CD4-positive, alpha-beta T cell treated with Interleukin-1 beta for 1 hour (primary cell): ENCODE results near the gene CMIP.
"Not testable (repeated sequence)": the region's sequence is repeated elsewhere in the genome, so short reads cannot be mapped to it uniquely, and the experiment has no call there.

ENCODE experiments used
- DNase-seq, 2 donors: peaks; one replicate each; pipeline ENCODE4 v3.0.0-alpha.2; 2020 to 2022

Gene CMIP

DNA sequence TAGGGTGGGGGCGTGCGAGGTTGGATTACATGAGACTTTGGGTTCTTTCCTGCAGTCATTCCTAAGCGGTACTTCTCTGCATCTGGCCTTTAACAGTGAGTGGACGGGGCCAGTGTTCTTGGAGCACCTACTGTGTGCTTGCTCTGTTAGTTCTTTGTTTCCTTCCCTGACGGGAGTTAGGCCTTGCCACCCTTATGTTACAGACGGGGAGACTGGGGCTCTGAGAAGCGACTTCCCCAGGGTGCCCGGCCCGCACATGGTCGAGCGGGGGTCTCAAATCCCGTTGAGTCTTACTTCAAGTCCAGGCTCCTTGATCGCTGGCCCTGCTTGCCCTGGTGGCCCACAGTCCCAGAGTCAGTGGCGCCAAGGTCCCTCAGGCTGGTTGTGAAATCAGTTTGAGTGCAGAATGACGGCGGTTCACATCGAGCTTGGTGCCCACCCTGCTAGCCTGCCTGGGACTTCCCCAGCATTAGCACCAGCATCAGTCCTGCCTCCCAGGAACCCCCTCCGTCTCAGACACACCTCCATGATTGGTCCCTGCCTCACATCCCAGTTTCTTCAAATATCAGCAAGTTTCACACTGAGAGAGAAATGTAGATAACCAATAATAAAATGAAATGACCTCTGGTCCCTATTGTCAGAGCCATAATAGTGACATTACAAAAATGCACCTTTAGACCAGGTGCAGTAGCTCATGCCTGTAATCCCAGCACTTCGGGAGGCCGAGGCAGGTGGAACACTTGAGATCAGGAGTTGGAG, 128.0 kb downstream of the CMIP start:
- DNase-seq, result no peak

DNA sequence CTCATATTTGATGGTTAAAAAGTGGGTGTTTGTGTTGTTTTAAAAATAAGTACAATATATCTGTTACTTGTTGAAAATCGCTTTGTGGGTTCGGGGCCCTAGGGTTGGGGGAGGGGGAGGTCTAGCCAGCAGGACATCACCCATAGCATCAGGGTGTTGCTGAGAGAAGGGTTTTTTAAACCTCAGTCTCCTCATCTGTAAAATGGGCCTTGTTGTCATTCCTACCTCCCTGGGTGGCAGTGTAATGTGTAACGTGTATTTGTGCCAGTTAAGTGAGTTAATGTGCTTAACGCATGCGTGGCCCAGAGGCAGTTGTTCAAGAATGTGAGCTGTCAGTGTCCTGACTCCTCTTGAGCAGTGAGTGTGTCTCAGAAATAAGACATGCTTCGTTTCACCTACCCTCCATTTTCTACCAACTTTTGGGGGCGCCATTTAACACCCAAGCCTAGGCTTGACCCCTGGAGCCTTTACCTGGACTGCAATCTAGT, 129.0 kb downstream of the CMIP start:
- no peak for DNase-seq

DNA sequence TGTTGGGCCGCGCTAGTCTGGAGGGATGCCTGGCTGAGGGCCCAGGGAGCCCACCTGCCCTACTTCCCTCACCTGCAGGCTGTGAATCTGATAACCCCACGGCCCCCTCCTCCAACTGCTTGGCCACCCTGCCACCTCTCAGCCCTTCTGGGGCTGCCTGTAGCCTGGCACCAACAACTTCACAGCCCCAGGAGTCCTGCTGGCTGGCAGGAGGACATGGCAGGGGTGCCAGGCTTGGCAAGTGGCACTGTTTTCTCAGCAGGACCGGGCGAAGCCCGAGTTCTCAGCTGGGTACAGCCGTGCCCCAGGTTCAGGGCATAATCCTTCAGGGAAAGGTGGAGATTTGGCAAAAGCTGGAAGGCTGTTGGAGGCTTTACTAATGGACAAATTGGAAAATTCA, 129.6 kb downstream of the CMIP start:
- DNase-seq, result no peak

DNA sequence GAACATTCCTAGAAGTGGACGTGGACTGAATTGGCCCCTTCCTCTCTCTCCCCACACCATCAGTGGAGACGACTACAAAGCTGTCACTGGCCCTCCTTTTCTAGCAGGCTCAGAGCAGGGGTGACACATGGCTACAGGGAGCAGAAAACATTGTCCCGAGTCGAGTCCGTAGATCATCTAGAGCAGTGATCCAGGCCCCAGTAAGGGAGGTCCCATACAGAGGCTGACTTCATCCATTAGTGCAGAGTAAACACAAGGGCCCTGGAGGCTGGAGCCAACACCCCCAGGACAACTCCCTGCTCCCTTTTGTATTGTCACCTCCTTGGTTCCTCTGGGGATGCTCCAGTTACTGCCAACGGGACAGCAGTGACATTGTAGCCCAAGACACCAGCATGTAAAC, 130.7 kb downstream of the CMIP start:
- DNase-seq, result no peak

DNA sequence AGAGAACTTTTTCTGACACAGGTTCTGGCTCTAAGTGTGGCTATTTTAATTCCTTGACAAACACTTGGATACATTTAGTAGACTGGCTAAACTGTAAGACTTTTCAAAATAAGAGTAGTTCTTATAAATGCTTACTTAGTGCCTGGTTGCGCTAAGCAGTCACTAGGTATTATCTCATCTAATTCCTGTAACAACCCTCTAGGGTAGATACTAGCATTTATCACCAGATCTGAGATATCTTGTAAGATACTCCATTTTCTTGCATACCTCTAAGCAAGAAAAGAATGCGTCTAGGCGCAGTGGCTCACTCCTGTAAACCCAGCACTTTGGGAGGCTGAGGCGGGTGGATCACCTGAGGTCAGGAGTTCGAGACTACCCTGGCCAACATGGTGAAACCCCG, 131.2 kb downstream of the CMIP start:
- DNase-seq, result no peak

DNA sequence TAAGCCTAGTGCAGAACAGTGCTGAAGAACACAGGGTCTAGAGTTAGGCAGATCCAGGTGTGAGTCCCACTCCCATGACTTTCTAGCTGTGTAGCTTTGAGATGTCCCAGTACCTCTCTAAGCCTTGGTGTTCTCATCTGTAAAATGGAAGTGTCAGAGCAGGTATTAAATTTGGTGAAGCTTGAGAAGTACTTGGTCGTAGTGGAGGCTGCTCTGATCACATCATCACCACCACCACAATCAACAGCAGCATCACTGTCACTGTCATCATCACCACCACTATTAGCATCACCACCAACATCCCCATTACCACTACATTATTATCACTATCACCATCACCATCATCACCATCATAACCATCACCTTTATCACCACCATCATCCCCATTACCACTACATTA, 132.1 kb downstream of the CMIP start:
- DNase-seq, result peak in 1 of 2 donors; percentile 15

DNA sequence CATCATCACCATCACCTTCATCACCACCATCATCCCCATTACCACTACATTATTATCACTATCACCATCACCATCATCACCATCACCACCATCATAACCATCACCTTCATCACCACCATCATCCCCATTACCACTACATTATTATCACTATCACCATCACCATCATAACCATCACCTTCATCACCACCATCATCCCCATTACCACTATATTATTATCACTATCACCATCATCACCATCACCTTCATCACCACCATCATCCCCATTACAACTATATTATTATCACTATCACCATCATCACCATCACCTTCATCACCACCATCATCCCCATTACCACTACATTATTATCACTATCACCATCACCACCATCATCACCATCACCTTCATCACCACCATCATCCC, 132.7 kb downstream of the CMIP start:
- not testable (repeated sequence) for DNase-seq

DNA sequence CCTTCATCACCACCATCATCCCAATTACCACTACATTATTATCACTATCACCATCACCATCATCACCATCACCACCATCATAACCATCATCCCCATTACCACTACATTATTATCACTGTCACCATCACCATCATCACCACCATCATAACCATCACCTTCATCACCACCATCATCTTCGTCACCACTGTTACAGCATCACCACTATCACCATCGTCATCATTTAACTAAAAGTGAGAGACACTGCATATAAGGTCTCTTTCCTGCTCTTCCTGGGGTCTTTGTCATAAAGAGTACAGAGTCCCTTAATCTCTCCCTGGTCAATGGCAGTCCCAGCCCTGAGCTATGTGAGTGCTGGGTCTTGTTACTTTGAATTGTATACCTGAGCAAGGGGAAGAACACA, 133.5 kb downstream of the CMIP start:
- no peak for DNase-seq

DNA sequence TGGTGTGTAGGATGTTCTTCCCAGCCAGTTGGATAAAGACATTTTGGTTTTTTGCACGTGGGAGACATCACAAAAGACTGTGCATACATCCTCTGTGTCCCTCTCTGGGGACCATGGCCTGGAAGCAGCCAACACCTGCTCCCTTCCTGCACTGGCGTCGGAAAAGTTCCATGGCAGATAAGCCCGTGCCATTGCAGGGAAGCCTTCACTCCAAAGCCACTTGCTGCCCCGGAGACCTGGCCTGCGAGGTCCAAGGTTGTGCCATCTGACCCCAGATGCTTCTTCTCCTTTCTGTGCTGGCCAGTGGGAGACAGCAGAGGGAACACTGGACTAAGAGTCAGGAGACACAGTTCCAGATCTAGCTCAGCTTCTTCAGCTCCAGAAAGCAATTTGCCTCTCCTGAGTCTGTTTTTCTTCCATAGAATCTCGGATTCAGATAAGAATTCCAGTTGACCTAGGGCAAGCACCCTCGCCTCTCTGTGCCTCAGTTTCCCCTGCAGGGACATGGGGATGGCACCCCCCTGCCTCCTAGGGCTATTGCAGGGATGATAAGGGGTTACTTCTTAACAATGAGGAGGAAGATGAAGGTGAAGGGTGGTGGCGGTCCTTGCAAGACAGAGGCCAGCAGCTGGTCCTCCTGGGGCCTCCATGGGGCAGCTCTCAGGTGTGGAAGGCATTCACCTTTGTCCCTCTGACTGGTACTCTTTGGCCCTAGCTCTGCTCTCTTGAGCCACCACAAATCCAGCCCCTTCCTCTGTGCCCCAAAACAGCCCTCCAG, 134.2 kb downstream of the CMIP start:
- DNase-seq, result no peak

DNA sequence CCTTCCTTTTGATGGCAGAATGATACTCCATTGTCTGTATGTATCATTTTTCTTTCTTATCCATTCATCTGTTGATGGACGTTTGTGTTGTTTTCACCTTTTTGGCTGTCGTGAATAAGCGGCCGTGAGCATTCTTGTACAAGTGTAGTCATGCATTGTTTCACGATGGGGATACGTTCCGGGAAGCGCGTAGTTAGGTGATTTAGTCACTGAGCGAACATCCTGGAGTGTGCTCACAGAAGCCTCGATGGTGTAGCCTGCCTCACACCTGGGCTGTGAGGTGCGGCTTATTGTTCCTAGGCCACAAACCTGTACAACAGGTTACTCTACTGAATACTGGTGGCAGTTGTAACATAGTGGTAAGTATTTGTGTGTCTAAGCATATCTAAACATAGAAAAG, 136.5 kb downstream of the CMIP start:
- no peak for DNase-seq

DNA sequence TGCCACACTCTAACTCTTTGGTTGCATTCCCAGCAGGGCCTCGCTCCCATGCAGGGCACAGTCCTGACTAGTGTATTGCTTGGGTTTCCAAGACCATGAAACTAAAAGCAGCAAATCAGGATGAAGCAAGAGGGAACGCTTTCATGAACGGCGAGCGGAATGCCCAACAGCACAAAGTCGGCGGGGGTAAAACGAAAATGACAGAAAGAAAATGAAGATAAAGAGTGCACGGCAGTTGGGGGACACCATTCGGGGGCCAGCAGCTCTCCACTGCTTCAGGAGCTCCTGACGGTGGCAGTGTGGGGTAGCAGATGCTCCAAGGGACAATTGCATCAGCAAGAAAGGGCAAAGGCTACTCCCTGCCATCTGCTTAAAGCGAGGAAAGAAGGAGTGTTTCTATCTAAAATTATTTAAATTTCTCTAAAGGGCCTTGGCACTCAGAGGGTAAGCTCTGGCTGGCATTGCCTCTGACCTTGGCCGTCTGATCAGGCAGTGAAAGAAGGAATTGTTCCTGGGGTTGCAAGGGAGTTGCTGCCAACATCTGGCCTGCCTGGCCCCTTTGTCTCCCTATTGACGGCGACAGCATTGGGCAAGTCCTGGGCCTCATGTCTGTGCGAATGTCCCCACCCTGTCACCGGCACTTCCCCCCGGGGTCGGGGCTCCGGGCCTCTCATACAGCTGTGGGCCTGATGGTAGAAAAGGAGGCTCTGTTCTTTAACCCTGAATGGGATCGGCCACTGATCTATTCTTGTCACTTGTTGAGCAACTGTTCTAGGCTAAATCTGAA, 138.2 kb downstream of the CMIP start:
- DNase-seq, result no peak

DNA sequence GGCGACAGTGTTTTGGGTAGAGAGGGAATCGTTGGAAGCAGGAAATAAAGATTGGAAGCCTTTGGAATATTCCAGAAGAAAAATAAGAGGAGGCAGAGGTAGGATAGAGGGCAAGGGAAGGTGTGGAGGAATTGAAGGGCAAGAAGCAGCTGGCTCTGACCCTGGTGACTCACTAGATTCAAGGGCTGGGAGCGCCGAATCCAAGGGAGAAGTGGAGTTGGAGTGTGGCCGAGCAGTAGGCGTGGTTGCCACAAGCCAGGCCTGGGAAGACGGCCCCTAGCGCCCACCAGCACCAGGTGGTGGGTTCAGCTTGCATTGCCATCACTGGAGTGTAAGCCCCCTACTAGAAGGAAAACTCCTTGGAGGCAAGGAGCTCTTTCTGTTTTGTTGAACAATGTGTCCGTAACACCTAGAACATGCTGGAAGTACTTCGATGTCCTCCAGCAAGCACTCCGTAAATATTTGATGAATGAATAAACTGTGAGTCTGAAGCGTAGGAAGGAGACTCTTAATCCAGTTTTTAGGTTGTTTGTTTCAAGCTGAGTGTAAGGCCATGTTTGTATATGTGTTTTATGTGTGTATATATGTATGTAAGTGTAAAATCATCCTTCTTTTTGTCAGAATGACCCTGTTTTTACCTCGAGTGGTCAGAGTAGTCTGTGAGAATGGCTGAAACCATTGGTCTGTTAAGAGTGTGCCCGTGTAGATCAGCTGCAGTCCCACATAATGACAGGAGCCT, 139.5 kb downstream of the CMIP start:
- no peak for DNase-seq

DNA sequence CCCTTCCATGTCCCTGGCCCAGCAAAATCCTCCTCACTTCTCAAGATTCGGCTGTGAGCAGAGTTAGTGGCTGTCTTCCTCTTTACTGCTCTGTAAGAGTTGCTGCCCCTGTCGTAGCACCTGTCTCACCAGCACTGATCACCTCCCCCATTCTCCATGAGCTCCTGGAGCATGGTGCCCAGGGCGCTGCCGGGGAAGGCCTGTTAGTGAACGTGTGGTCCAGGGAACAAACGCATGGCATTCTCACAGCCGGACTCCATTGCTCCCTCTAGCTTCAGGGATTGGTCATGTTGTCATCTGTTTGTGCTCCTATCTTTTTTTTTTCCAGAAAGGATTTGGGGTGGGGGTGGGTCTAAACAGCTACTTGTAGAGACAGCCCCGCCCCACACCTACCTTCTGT, 141.2 kb downstream of the CMIP start:
- DNase-seq, result no peak

DNA sequence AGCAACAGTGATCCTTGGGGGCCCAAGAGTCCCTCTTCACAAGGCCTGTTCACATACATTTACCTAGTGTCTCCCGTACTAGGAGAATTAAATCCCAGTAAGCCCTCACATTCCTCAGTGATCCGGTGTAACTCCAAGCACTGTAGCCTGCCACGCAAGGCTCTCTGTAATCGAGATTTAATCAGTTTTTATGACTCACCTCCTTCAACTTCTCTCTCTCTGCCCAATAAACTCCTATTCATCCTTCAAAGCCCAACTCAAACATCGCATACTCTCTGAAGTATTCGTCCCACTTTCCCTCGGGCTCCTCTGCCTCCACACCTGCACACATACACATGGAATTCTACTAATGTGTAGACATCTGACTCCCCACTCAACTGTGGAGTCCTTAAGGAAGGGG, 141.8 kb downstream of the CMIP start:
- DNase-seq, result no peak

DNA sequence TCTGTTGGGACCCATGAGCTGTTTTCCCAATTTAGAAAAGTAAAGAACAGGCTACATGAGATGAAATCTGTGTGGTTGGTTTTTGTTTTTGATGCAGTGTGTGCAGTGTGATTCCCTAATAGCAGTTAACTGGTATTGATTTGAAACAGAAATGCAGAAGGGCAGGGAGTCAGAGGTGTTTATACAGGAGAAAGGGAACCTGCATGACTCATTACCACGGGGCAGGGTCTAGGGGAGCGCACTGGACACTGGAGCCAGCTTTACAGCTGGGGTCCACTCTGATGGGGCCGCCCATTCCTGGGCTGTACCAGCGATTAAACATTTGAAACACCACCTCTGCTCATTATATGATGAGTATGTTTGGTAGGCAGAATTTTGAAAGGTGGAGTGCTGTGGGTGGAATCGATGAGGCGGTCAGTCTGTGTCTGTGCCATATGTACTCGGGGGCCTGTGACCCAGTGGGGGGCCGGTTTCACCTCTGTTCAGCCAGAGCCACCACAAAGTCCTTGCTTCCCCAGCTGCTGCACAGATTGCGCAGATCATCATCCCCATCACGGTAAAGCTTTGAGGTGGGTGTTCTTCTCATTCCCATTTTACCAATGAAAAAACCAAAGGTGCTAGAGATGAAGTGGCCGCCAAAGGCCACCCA, 142.5 kb downstream of the CMIP start:
- DNase-seq, result no peak

DNA sequence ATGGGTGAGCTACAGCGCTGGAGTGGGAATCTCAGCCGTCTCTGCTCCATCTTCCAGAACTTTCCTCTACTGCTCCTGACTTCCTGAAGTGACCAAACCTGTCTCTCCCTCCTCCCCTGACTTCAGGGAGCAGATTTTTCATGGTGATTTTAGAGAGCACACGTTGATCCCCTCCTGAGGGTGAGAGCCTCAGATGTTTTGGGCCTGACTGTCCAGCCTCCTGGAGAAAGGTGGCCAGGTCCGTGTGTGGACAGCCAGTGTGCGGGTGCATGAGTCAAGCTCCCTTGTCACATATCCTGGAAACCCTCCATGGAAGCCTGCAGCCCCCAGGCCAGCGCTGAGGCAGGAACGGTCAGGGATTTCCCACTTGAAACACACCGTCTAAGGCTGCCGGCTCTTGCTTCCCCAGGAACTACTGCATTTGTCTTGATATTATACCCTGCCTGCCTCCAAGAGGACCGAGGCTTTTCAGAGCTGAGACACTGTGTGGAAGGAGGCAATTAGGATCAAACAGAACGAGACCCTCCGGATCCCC, 143.1 kb downstream of the CMIP start:
- DNase-seq, result no peak

DNA sequence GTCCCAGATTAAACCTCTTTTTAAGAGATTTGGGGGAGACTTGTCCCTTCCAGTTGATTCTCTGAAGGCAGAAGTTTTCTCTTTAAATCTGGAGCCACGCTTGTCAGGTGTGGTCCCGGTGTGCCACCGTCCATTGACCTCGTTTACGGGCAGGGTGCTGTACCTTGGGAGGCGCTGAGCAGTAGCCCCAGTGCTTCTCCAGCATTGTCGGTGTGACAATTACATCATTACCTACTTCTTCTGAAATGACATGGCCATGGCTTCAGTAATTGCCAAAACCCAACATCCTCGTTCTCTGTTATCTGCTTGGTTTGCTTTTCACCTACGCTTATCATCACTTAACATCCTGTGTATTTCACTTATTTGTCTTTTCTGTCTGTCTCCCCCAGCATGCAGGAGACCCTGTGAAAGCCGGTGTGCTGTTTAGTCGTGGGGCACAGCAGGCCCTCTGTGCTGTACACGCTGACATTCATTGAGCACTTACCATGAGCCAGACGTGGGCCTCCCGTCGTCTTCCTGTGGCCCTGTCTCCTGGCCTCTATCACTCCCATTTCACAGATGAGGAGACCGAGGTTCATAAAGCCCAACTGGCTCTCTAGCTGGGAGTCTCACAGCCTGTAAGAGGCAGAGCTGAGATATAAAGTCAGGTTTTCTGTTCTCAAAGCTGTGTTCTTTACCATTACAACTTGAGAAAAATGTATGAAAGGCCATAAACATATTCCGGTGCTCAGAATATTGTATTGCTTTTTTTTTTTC, 143.9 kb downstream of the CMIP start:
- no peak for DNase-seq

DNA sequence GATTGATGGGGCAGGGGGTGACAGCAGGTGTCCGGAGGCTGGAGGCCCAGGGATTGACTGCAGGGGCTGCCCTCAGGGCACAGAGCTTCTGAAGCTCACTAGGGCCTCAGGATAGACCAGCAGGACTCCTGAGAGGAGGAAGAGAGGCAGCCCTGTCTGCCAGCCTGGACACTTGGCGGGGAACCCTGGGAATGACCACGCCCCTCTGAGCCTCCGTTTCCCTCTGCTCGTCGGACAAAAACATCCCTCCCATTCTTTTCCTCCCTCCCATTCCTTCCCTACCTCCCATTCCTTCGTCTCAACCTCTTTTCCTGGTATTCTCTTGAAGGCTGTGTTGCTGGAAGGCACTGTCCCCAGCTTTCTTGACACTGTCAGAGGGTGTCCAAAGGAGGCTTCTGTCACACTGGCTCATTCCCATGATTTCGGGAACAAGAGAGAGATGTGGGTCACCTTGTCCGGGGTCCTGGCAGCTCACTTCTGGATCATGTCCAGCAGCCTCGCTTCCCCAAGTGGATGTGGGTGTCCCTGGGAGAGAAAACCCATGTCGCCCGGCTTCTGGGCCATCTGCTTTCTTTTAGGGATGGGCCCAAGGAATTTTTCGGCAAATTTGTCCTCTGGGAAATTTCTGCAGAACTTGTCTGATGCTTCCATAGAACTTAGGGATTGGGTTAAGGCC, 145.5 kb downstream of the CMIP start:
- DNase-seq, result no peak

DNA sequence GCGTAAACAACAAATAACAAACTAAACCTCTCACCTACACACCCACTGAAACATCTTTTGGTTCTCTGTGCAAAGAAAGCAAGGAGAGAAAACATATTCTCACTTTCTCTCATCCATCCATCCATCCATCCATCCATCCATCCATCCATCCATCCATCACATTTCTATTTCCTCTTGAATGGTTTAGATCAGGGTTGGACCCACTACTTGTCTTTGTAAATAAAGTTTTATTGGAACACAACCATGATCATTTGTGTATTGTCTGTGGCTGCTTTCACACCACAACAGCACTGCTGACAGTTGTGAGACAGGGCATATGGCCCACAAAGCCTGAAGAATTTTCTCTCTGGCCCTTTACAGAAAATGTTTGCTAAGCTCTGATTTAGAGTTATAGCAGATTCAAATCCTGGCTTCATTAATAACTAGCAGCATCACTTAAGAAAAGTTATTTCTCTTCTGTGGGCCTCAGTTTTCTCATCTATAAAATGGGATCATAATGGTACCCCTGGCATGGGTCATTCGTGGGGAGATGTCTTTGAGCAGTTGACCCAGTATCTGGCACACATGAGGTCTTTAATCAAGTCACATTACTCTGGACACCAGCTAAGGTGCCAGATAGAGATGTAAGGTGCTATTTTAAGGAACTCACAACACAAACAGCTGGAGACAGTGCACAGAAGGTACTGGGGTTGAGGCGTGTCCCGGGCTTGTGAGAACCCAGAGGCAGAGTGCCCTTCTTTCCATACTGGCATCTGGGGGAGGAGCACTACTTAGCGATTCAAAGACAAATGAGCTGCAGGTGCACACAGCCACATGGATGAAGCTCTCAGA, 146.3 kb downstream of the CMIP start:
- no peak for DNase-seq

DNA sequence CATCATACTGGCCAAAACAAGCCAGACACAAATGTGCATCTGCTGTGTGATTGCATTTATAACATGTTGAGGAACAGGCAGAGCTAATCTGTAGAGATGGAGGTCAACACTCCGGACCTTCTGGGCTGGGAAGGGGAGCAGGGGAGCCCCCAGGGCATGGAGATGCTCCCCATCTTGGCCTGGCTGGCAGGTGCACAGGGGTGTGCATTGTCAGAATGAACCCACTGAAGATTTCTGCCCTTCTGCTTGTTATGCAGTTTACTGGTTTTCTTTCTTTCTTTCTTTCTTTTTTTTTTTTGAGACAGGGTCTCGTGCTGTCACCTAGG, 146.9 kb downstream of the CMIP start:
- DNase-seq, result no peak
